Measurements from ENCODE around the gene IL1R1.
"Not testable (repeated sequence)": the region's sequence is repeated elsewhere in the genome, so short reads cannot be mapped to it uniquely, and the experiment has no call there.

Gene IL1R1

DNA sequence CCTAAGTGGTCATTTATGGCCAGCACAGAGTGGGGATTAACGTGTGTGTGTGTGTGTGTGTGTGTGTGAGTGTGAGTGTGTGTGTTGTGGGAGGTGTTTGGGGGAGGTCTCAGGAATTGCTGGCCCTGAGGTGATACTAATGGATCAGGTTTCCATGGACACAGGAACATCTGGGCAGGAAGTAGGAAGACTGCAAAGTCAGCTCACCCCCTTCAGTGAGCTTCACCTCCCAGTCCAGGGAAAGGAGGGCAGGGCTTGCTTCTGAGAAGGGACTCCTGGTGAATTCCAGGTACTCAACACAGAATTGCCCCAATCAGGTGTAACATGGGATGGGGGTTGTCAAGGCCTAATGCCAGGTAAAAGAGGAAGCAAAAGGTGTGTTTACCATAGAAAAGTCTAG, 30.3 kb upstream of the IL1R1 start:
- DNase-seq = no peak

DNA sequence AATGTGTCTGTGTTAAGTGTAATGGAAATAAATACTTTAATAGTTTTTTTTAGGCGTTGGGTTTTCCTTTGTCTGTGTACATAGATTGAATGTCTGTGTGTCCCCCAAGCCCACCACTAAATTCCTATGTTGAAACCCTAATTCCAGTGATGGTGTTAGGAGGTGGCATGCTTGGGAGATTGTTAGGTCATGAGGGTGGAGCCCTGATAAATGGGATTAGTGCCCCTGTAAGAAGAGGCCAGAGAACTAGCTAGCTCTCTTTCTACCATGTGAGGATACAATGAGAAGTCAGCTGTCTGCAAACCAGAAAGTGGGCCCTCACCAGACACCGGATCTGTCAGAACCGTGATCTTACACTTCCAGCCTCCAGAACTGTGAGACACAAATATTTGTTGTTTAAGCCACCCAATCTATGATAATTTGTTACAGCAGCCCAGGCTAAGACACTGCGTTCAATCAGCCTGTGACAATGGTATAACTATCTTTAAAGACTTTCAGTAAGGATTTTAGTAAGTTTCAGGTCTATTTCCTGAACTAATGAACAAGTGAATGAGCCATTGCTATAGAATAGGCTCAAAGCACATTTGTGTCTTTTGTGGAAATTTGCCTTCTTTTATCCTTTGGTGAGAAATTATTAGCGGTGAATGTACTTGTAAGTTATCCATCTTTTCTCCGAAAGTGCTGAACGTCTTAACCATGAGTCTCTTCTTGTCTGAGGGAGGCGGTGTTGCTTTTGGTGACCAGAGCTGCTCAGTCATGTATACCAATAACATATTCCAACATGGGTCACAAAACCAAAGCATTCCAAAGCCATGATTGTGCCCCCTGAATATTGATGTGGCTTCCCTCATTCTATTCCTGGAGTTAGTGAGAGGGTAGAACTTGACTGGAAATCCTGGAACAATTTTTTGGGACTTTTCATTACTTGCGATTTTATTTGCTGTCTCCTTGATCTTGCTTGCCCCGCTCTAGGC, 29.6 kb upstream of the IL1R1 start:
- no peak for DNase-seq

DNA sequence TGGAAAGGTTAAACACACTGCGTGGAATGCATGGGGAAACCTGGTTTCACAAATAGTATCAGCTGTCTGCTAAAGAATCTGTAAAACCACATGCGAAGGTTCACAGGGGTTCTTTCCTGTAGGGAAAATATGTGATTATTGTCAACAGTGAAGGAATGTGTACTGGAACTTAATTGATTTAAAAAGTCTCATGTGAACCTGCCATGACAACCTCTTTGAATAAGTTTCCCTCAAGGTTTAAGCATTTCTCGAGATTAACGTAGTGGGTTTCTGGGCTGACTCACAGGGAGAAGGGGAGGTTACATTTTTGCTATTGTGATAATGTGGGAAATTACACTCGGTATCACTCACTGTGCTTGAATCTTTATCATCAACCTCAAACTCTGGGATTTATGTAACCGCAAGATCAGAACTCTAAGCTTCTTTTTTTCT, 28.2 kb upstream of the IL1R1 start:
- no peak for DNase-seq

DNA sequence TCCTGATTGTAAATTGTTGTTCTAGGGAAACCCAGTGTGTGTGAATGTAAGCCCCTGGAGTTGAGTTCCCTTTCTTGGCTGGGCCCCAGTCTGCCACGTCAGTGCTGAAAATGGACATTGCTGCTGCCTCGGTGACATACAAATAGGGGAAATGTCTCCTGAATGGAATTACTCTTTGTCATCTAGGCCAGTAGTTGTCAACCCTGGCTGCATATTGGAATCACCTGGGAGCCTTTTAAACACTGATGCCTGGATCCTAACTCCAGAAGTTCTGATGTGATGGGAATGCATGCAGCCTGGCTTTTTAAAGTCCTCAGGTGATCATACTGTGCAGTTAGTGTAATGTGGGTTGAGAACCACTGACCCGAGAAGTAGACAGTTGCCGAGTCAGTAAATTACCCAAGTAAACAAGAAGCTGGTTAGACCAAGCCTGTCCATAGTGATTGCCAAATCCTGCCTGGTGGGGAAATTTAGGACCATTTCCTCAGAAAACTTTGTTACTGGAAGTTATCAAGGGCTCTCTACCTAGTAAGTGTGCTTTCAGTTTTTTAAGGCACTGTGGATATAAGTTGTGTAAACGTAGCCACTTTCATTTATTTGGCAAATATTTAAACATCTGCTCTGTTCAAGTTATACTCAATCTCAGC, 27.6 kb upstream of the IL1R1 start:
- no peak for DNase-seq

- DNase-seq = no peak
Measured at GRCh38 chr2:102116630-102117471, 25.7 kb upstream of the IL1R1 start.

GRCh38 chr2:102117472-102117858, 25.1 kb upstream of the IL1R1 start:
- no peak for DNase-seq

- no peak for DNase-seq
Measured at GRCh38 chr2:102119255-102119654, 23.3 kb upstream of the IL1R1 start.

GRCh38 chr2:102120261-102120660, 22.3 kb upstream of the IL1R1 start:
- no peak for DNase-seq

DNA sequence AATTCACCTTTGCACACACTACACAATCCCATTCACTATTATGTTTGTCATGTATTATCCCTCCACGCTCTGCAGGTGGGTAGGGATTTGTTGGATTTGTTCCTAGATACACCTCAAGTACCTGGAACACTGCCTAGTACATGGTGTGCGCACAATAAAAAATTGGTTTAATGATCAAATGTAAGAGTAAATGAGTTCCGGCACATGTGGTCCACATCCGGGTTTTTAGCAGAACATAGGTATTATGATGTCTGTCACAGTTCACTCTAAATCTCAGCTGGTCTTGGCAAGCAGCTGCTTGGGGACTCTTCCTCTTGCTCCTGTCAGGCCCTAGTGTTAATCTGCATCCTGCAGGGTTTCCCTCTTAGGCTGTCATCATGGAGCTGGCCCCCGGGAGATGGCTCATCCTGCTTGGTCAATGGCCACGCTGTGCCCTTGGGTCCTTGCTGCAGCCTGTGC, 21.8 kb upstream of the IL1R1 start:
- no peak for DNase-seq

GRCh38 chr2:102122115-102122514, 20.4 kb upstream of the IL1R1 start:
- no peak for DNase-seq

- DNase-seq = no peak
Measured at GRCh38 chr2:102122909-102123308, 19.6 kb upstream of the IL1R1 start.

DNA sequence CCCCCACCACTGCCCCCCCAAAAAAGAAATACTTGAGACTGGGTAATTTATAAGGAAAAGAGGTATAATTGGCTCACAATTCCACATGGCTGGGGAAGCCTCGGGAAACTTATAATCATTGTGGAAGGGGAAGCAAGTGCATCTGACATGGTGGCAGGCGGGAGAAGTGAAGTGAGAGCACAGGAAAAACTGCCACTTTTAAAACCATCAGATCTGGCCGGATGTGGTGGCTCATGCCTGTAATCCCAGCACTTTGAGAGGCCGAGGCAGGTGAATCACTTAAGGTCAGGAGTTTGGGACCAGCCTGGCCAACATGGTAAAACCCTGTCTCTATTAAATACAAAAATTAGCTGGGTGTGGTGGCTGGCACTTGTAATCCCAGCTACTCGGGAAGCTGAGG, 18.1 kb upstream of the IL1R1 start:
- not testable (repeated sequence) for DNase-seq

GRCh38 chr2:102126169-102126568, 16.4 kb upstream of the IL1R1 start:
- DNase-seq = no peak

- no peak for DNase-seq
Measured at GRCh38 chr2:102126660-102127059, 15.9 kb upstream of the IL1R1 start.

- DNase-seq = no peak
Measured at GRCh38 chr2:102129082-102129481, 13.5 kb upstream of the IL1R1 start.

- no peak for DNase-seq
Measured at GRCh38 chr2:102129951-102130646, 12.4 kb upstream of the IL1R1 start.

DNA sequence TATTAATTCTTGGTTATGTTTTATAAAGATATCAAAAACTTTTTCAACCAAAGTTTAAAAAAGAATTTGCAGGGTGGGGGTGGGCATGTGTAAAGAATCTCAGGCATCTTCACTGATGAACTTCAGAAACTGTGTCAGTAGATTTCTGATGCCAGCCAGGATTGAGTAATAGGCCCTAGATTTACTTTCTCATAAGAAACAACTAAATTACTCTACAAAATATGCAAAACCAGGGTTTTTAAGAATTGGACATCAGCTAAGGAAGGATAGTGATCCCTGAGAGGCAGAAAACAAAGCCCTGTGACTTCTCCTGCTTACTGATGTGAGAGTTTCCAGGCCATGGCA, 11.9 kb upstream of the IL1R1 start:
- DNase-seq = no peak

DNA sequence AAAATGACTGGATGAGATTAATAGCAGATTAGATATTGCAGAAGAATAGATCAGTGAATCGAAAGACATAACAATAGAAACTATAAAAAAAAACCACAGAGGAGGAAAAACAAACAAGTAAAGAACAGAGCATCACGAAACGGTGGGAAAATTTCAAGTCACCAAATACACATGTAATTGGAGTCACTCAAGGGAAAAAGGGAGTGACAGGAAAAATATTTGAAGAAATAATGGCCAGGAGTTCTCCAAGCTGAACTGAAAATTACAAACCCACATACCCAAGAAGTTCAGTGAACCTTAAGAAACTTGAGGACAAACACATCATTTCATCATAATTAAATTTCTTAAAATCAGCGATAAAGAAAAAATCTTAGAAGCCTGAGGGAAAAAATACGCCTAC, 11.0 kb upstream of the IL1R1 start:
- no peak for DNase-seq

DNA sequence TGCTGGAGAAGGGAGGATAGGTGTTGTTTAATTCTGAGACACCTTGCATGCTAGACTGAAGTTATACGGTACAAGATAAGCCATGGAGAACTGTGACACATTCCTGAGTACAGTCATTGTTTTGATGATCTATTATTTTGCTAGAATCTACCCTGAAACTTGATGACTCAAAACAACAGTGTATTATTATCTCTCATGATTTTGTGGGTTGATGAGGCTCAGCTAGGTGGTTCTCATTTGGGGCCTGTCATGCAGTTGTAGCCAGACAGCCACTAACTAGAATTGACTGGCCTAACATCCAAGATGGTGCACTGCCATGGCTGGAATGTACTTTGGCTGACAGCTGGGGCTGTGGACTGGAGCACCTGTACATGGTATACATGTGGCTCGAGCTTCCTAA, 5.4 kb upstream of the IL1R1 start:
- no peak for DNase-seq

- DNase-seq = no peak
Measured at GRCh38 chr2:102138331-102138730, 4.2 kb upstream of the IL1R1 start.

DNA sequence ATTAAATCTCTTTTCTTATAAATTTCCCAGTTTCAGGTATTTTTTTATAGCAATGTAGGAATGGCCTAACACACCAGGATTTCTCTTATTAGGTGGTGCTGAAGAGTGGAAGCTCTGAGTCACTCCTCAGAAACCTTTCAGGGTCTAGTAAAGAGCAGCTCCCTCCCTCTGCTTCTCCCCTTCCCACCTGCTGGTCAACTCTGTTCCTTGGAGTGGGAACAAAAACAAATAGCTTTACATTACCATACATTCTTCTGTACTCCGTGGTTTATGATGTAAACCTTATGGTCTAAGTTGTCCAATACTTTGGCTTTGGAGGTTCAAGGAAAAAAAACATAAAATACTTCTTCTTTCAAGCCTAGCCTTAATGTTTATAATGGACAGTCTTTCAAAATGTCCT, 2.7 kb upstream of the IL1R1 start:
- no peak for DNase-seq

GRCh38 chr2:102140377-102140776, 2.2 kb upstream of the IL1R1 start:
- DNase-seq = no peak

All from activated CD4-positive, CD25-positive, alpha-beta regulatory T cell treated with anti-CD3 and anti-CD28 coated beads, Interleukin-2, amount 50 U/mL, for 72 hours (primary cell).